Neural cell (in vitro differentiated cells): ENCODE data around the gene KCNK7. TPM values are rescaled to one million over a fixed set of nuclear protein-coding genes. Genes with fewer than 3 reads are reported as not detected.

Experiments used
- H2AFZ ChIP-seq: fragments of 200-600, 300-800 bp; sonication (generic), shearing (Covaris generic); 2 replicates; pipeline ENCODE4 v1.6.0; 2014; ENCODE audit warnings: low read depth, mild to moderate bottlenecking, antibody characterized with exemption, low read length, moderate library complexity
- H3F3A ChIP-seq: fragments of 200-600 bp; shearing (Covaris generic); 2 replicates; pipeline ENCODE4 v1.6.1; 2016; ENCODE audit warnings: mild to moderate bottlenecking, moderate library complexity, mixed read lengths, antibody characterized with exemption, low read length; ENCODE audit not compliant: insufficient read depth, poor library complexity, severe bottlenecking
- H3K27ac ChIP-seq: fragments of 200-600, 300-800 bp; sonication (generic), shearing (Covaris generic); 2 replicates; pipeline ENCODE4 v1.5.1; 2014; ENCODE audit warnings: mild to moderate bottlenecking, low read length, moderate library complexity
- H3K27me3 ChIP-seq: fragments of 300-800, 200-600 bp; sonication (generic), shearing (Covaris generic); 2 replicates; pipeline ENCODE4 v1.6.0; 2014; ENCODE audit warnings: mild to moderate bottlenecking, low read depth, low read length, moderate library complexity; ENCODE audit not compliant: insufficient read depth
- H3K36me3 ChIP-seq: fragments of 300-800, 200-600 bp; sonication (generic), shearing (Covaris generic); 2 replicates; pipeline ENCODE4 v1.5.1; 2014; ENCODE audit warnings: mild to moderate bottlenecking, antibody characterized with exemption, low read length, moderate library complexity; ENCODE audit not compliant: insufficient read depth
- H3K4me2 ChIP-seq: fragments of 300-800, 200-600 bp; sonication (generic), shearing (Covaris generic); 2 replicates; pipeline ENCODE4 v1.6.0; 2014; ENCODE audit warnings: mild to moderate bottlenecking, low read length
- H3K4me3 ChIP-seq: fragments of 300-800, 200-600 bp; sonication (generic), shearing (Covaris generic); 2 replicates; pipeline ENCODE4 v1.5.1; 2014; ENCODE audit warnings: mild to moderate bottlenecking, low read length, moderate library complexity
- H3K79me2 ChIP-seq: fragments of 200-600 bp; shearing (Covaris generic); replicated peaks from 2 replicates; pipeline ENCODE4 v1.6.0; 2014; ENCODE audit warnings: mild to moderate bottlenecking, low read length, moderate library complexity; ENCODE audit not compliant: insufficient read depth
- H3K9ac ChIP-seq: fragments of 300-800, 200-600 bp; sonication (generic), shearing (Covaris generic); 2 replicates; pipeline ENCODE4 v1.6.1; 2016; ENCODE audit warnings: mild to moderate bottlenecking, low read length, mixed read lengths
- H3K9me2 ChIP-seq: fragments of 200-600 bp; shearing (Covaris generic); 2 replicates; pipeline ENCODE4 v1.6.1; 2016; ENCODE audit warnings: mild to moderate bottlenecking, low read length, mixed read lengths; ENCODE audit not compliant: insufficient read depth
- H3K9me3 ChIP-seq: fragments of 200-600, 300-800 bp; sonication (generic), shearing (Covaris generic); 2 replicates; pipeline ENCODE4 v1.6.1; 2016; ENCODE audit warnings: mild to moderate bottlenecking, mixed run types, low read length, moderate library complexity, mixed read lengths
- H4K20me1 ChIP-seq: fragments of 200-600 bp; shearing (Covaris generic); 2 replicates; pipeline ENCODE4 v1.6.1; 2016; ENCODE audit warnings: mild to moderate bottlenecking, mixed run types; ENCODE audit not compliant: insufficient read depth
- EP300 ChIP-seq: fragments of 450-650 bp; conservative IDR thresholded peaks from 2 replicates; pipeline ENCODE4 v1.6.1; 2014; ENCODE audit warnings: antibody characterized with exemption, mild to moderate bottlenecking, moderate library complexity; ENCODE audit not compliant: poor library complexity, severe bottlenecking
- EZH2 ChIP-seq: fragments of 200-600, 300-800 bp; shearing (Covaris generic), sonication (generic); IDR thresholded peaks from 2 replicates; pipeline ENCODE4 v1.6.1; 2014; ENCODE audit warnings: antibody characterized with exemption, low read length, borderline replicate concordance, mild to moderate bottlenecking; ENCODE audit not compliant: insufficient read depth, poor library complexity, severe bottlenecking
- MXI1 ChIP-seq: fragments of 450-650 bp; conservative IDR thresholded peaks from 2 replicates; pipeline ENCODE4 v1.6.1; 2014; ENCODE audit warnings: antibody characterized with exemption, mild to moderate bottlenecking; ENCODE audit not compliant: poor library complexity, severe bottlenecking
- POLR2AphosphoS5 ChIP-seq: IDR thresholded peaks from 2 replicates; pipeline ENCODE4 v1.6.1; 2012
- RAD21 ChIP-seq: fragments of 450-650 bp; conservative IDR thresholded peaks from 2 replicates; pipeline ENCODE4 v1.6.1; 2014; ENCODE audit warnings: antibody characterized with exemption, mild to moderate bottlenecking, moderate library complexity
- SMC3 ChIP-seq: fragments of 450-650 bp; conservative IDR thresholded peaks from 2 replicates; pipeline ENCODE4 v1.6.1; 2014; ENCODE audit warnings: antibody characterized with exemption, mild to moderate bottlenecking, moderate library complexity; ENCODE audit not compliant: poor library complexity
- TAF1 ChIP-seq: IDR thresholded peaks from 2 replicates; pipeline ENCODE4 v1.6.1; 2012; ENCODE audit warnings: low read depth
- polyA plus RNA-seq: library from polyadenylated mRNA; depleted of rRNA; stranded (reverse); fragments of >200 nt; gene quantifications from 2 replicates; pipeline ENCODE4 v1.2.3, GENCODE V29; 2014
- TF ChIP-seq, protein P1 (sequence below): fragments of 450-650 bp; IDR thresholded peaks from 2 replicates; pipeline ENCODE4 v1.5.1; 2014; ENCODE audit warnings: antibody characterized with exemption, mild to moderate bottlenecking, moderate library complexity; ENCODE audit not compliant: poor library complexity, severe bottlenecking
- TF ChIP-seq, protein P2 (sequence below): IDR thresholded peaks from 2 replicates; pipeline ENCODE4 v1.6.1; 2012; ENCODE audit warnings: borderline replicate concordance

Gene KCNK7
- polyA plus RNA-seq, 1 donor from 2014 or later, result 1.1 TPM

DNA sequence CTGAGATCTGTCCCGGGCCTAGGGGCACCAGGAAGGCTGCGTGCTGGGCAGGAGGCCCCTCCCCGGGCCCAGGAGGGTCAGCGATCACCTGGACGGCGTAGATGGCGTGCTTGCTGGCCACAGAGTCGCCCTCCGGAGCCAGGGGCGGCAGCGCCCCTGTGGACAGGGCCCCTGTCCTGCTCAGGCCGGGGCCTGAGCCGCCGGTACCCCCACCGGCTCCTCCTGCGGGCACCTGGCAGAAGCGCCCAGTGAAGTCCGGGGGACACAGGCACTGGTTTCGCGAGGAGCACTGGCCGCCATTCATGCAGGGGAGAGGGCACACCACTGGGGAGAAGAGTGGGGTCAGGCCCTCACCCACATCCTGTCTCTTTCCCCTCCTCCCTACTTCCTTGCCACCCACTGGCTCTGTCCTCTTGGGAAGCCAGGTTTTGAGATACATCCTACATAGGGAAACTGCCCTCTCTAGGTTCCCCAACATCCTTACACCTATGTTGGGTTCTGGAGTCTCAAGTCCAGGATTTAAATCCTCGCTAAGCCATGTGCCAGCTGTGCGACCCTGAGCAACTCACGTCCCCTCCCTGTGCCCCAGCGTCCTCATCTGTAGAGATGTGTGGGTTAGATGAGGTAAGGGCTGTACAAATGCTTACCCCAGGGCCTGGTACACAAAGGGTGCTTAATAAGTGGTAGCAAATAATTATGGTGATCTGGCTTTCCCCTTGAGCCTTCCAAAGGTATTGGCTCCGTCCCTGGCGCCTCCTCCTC is 41.4 kb downstream of the KCNK7 start:
- H3K27ac ChIP-seq, result no peak overlapping the region
- no peak overlapping the region for H3K4me3 ChIP-seq
- no peaks in the 10 kb centered on the region for H3K9me2 ChIP-seq
- H3K4me2 ChIP-seq, result no peak overlapping the region
- no peaks in the 10 kb centered on the region for H3K9me3 ChIP-seq
- H2AFZ ChIP-seq, result no peak overlapping the region
- no peaks in the 10 kb centered on the region for H3K36me3 ChIP-seq
- H3F3A ChIP-seq, result no peaks in the 10 kb centered on the region
- H4K20me1 ChIP-seq, result no peaks in the 10 kb centered on the region
- no peaks in the 10 kb centered on the region for H3K79me2 ChIP-seq
- no peak overlapping the region for H3K9ac ChIP-seq
- H3K27me3 ChIP-seq, result no peaks in the 10 kb centered on the region
- TF ChIP-seq RAD21, result no peak
- TF ChIP-seq EZH2, result no peak
- TF ChIP-seq, protein P1, sequence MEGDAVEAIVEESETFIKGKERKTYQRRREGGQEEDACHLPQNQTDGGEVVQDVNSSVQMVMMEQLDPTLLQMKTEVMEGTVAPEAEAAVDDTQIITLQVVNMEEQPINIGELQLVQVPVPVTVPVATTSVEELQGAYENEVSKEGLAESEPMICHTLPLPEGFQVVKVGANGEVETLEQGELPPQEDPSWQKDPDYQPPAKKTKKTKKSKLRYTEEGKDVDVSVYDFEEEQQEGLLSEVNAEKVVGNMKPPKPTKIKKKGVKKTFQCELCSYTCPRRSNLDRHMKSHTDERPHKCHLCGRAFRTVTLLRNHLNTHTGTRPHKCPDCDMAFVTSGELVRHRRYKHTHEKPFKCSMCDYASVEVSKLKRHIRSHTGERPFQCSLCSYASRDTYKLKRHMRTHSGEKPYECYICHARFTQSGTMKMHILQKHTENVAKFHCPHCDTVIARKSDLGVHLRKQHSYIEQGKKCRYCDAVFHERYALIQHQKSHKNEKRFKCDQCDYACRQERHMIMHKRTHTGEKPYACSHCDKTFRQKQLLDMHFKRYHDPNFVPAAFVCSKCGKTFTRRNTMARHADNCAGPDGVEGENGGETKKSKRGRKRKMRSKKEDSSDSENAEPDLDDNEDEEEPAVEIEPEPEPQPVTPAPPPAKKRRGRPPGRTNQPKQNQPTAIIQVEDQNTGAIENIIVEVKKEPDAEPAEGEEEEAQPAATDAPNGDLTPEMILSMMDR, result no peak
- no peak for TF ChIP-seq MXI1
- TF ChIP-seq POLR2AphosphoS5, result no peak
- no peak for TF ChIP-seq EP300
- TF ChIP-seq, protein P2, sequence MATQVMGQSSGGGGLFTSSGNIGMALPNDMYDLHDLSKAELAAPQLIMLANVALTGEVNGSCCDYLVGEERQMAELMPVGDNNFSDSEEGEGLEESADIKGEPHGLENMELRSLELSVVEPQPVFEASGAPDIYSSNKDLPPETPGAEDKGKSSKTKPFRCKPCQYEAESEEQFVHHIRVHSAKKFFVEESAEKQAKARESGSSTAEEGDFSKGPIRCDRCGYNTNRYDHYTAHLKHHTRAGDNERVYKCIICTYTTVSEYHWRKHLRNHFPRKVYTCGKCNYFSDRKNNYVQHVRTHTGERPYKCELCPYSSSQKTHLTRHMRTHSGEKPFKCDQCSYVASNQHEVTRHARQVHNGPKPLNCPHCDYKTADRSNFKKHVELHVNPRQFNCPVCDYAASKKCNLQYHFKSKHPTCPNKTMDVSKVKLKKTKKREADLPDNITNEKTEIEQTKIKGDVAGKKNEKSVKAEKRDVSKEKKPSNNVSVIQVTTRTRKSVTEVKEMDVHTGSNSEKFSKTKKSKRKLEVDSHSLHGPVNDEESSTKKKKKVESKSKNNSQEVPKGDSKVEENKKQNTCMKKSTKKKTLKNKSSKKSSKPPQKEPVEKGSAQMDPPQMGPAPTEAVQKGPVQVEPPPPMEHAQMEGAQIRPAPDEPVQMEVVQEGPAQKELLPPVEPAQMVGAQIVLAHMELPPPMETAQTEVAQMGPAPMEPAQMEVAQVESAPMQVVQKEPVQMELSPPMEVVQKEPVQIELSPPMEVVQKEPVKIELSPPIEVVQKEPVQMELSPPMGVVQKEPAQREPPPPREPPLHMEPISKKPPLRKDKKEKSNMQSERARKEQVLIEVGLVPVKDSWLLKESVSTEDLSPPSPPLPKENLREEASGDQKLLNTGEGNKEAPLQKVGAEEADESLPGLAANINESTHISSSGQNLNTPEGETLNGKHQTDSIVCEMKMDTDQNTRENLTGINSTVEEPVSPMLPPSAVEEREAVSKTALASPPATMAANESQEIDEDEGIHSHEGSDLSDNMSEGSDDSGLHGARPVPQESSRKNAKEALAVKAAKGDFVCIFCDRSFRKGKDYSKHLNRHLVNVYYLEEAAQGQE, result no peak
- TF ChIP-seq TAF1, result no peak
- TF ChIP-seq SMC3, result no peak

DNA sequence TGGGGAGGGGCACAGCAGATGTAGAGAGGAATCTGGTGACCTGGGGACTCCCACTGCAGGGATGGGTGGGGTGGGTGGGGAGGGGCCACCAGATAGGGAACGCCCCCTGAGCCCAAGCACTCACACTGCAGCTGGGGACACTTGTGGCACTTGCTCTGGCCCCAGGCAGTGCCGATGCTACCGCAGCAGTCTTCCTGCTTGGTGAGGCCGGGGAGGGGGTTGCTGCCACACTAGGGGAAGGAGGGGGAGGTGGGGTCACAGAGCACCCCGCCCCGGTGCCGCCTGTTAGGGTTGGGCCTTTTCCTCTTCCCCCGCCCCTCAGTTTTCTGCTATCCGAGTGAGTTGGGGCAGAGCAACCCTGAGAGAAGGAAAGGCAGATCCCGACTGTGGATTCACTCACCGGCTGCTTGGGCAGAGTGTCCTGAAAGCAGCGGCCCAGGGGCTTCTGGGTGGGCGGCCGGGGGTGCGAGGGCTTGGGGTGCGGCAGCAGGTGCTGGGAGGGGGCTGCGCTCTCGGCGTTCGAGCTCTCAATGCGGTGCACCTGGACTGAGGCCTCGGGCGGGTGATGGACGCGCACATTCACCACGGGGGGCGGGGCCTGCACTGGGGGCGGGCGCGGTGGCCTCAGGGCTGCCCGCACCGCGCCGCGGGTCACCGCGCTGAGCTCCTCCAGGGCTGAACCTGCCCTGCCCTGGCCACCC is 42.1 kb downstream of the KCNK7 start:
- TF ChIP-seq, protein P1, result no peak
- no peak for TF ChIP-seq EP300
- no peak for TF ChIP-seq EZH2
- Histone ChIP-seq H3K27ac (no peak overlapping the region), H3K27me3 (no peaks in the 10 kb centered on the region), H3K36me3 (no peaks in the 10 kb centered on the region), H3K79me2 (no peaks in the 10 kb centered on the region), H4K20me1 (no peaks in the 10 kb centered on the region), H3K9ac (no peak overlapping the region), H3K9me2 (no peaks in the 10 kb centered on the region), H3K4me2 (no peak overlapping the region), H2AFZ (no peak overlapping the region), H3K4me3 (no peak overlapping the region), H3F3A (no peaks in the 10 kb centered on the region), H3K9me3 (no peaks in the 10 kb centered on the region)
